Lung (tissue), 12 donors: ENCODE measurements around the gene KCNC1. TPM values are rescaled to one million over a fixed set of nuclear protein-coding genes. Genes with fewer than 3 reads are reported as not detected.

Experiments
- ATAC-seq: fragments of 200-7000 bp; cut with Tn5 transposase; one replicate; pipeline ENCODE4 v1.9.1; 2020; ENCODE audit warnings: moderate number of reproducible peaks; ENCODE audit not compliant: insufficient read depth, low FRiP score
- DNase-seq, 3 donors: peaks; one replicate each; pipeline ENCODE4 v3.0.0-alpha.2; 2013 to 2017
- H3K27ac ChIP-seq, 2 donors: one replicate each; pipeline ENCODE4 v1.5.1; 2013; ENCODE audit warnings: mild to moderate bottlenecking in 2 of 2, moderate library complexity in 2 of 2, control low read depth in 1 of 2, inconsistent platforms in 1 of 2, low read depth in 1 of 2, low read length in 1 of 2
- H3K27me3 ChIP-seq, 3 donors: one replicate each; pipeline ENCODE4 v1.5.1; 2013; ENCODE audit warnings: low read length in 2 of 3; ENCODE audit not compliant: control insufficient read depth in 3 of 3, insufficient read depth in 3 of 3
- H3K36me3 ChIP-seq, 4 donors: one replicate each; pipeline ENCODE4 v1.5.1; 2013; ENCODE audit warnings: low read length in 4 of 4, mild to moderate bottlenecking in 1 of 4, moderate library complexity in 1 of 4; ENCODE audit not compliant: control insufficient read depth in 4 of 4, insufficient read depth in 4 of 4
- H3K4me1 ChIP-seq, 5 donors: one replicate each; pipeline ENCODE4 v1.5.1; 2013; ENCODE audit warnings: low read length in 5 of 5, mild to moderate bottlenecking in 2 of 5, moderate library complexity in 1 of 5; ENCODE audit not compliant: control insufficient read depth in 5 of 5, insufficient read depth in 5 of 5
- H3K4me3 ChIP-seq: one replicate; pipeline ENCODE4 v1.5.1; 2013; ENCODE audit warnings: mild to moderate bottlenecking, control low read depth, moderate library complexity
- H3K9ac ChIP-seq, 2 donors: one replicate each; pipeline ENCODE4 v1.5.1; 2013; ENCODE audit warnings: low read length in 2 of 2, control low read depth in 1 of 2; ENCODE audit not compliant: insufficient read depth in 1 of 2
- H3K9me3 ChIP-seq, 4 donors: one replicate each; pipeline ENCODE4 v1.5.1; 2013; ENCODE audit warnings: low read length in 3 of 4, mild to moderate bottlenecking in 1 of 4, moderate library complexity in 1 of 4; ENCODE audit not compliant: control insufficient read depth in 4 of 4, insufficient read depth in 3 of 4
- WGBS, 2 donors: extraction: QIAGEN DNeasy Blood & Tissue Kit; methylation state at CpG; one replicate each; pipeline ENCODE4 v1.1.7; 2013; 5-methylcytosine and 5-hydroxymethylcytosine counted together
- polyA plus RNA-seq, 2 donors: library from polyadenylated mRNA; stranded (reverse); fragments of 200-250 nt; gene quantifications; one replicate each; pipeline ENCODE4 v1.2.1, GENCODE V29; 2013
- total RNA-seq, 2 donors: library from RNA; depleted of rRNA in 1 of 2; stranded (reverse); fragments of >200 nt in 1 of 2; gene quantifications; one replicate each; pipeline ENCODE4 v1.2.1, GENCODE V29; 2014 to 2021
- TF ChIP-seq, protein P1 (sequence below): IDR thresholded peaks from 2 replicates; pipeline ENCODE4 v1.5.1; 2012; ENCODE audit warnings: mild to moderate bottlenecking; ENCODE audit errors: control extremely low read depth, extremely low read depth
- donor health status: control.
- donor health status: control.
- donor health status: Bipolar disorder and iron deficiency.
- donor health status: healthy.
- donor health status: DM: yes; HTN: yes; CAD: no.

KCNC1 gene
- total and polyA plus RNA-seq, 4 donors, result 0.01 TPM; not detected in 3

GRCh38 chr11:17734986-17735817, 621 bp downstream of the KCNC1 start:
- no peak overlapping the region for H3K27ac ChIP-seq
- peaks cover 0 to 10% (median 6%) of the 10 kb centered on the region in 5 donors for H3K4me1 ChIP-seq
- DNase-seq (peak; percentile 86 to 91 (median 88)), ATAC-seq (peak; percentile 49)
- WGBS, 2 donors, result 1 to 2% methylated on average over 62 to 73 of the region's 73 CpGs
- no peak overlapping the region for H3K4me3 ChIP-seq
- H3K36me3 ChIP-seq, result no peaks in the 10 kb centered on the region
- no peak overlapping the region for H3K9ac ChIP-seq
- H3K27me3 ChIP-seq, result peaks cover 7 to 52% (median 42%) of the 10 kb centered on the region in 3 donors
- H3K9me3 ChIP-seq, result peaks cover 0 to 8% (median 0%) of the 10 kb centered on the region in 4 donors
- TF ChIP-seq, protein P1, sequence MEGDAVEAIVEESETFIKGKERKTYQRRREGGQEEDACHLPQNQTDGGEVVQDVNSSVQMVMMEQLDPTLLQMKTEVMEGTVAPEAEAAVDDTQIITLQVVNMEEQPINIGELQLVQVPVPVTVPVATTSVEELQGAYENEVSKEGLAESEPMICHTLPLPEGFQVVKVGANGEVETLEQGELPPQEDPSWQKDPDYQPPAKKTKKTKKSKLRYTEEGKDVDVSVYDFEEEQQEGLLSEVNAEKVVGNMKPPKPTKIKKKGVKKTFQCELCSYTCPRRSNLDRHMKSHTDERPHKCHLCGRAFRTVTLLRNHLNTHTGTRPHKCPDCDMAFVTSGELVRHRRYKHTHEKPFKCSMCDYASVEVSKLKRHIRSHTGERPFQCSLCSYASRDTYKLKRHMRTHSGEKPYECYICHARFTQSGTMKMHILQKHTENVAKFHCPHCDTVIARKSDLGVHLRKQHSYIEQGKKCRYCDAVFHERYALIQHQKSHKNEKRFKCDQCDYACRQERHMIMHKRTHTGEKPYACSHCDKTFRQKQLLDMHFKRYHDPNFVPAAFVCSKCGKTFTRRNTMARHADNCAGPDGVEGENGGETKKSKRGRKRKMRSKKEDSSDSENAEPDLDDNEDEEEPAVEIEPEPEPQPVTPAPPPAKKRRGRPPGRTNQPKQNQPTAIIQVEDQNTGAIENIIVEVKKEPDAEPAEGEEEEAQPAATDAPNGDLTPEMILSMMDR, result no peak

- Histone ChIP-seq H3K4me1 (peaks cover 0 to 10% (median 6%) of the 10 kb centered on the region in 5 donors), H3K36me3 (no peaks in the 10 kb centered on the region), H3K27me3 (peaks cover 7 to 54% (median 42%) of the 10 kb centered on the region in 3 donors), H3K9ac (no peak overlapping the region), H3K27ac (no peak overlapping the region), H3K4me3 (no peak overlapping the region), H3K9me3 (peaks cover 0 to 8% (median 0%) of the 10 kb centered on the region in 4 donors)
- no peak for ATAC-seq
- 11 to 12% methylated on average over 83 to 102 of the region's 102 CpGs for WGBS, 2 donors
- peak in 1 of 3 donors; percentile 15 for DNase-seq
- TF ChIP-seq, protein P1, result no peak
Measured at GRCh38 chr11:17735818-17736578, 1.4 kb downstream of the KCNC1 start.

DNA sequence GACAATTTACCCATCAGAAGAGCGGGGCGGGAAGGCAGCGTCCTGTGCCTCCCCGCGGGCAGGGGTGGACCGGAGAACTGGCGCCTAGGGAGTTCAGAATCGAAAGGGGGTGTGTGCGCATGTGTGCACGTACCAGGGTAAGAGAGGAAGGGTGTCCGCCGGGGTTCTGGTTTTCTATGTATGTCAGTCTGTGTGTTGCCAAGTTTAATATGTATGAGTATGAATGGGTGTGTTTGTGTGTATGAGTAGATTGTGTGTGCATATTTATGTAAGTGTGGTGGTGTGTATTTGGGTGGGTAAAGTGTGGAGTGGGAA, 2.0 kb downstream of the KCNC1 start:
- H3K4me1 ChIP-seq, result peaks cover 0 to 10% (median 6%) of the 10 kb centered on the region in 5 donors
- peaks cover 0 to 8% (median 0%) of the 10 kb centered on the region in 4 donors for H3K9me3 ChIP-seq
- 26 to 32% methylated on average over 12 of the region's 12 CpGs for WGBS, 2 donors
- DNase-seq (no peak), ATAC-seq (no peak)
- H3K27ac ChIP-seq, result no peak overlapping the region
- peaks cover 7 to 54% (median 41%) of the 10 kb centered on the region in 3 donors for H3K27me3 ChIP-seq
- TF ChIP-seq, protein P1, result no peak
- H3K4me3 ChIP-seq, result no peak overlapping the region
- no peaks in the 10 kb centered on the region for H3K36me3 ChIP-seq
- H3K9ac ChIP-seq, result no peak overlapping the region
